NCI-H226 (cell line): Measurements from ENCODE around the gene IL1RAPL1.

Experiments
- DNase-seq: peaks from one replicate; pipeline ENCODE4 v3.0.0-alpha.2; 2015

IL1RAPL1 gene

DNA sequence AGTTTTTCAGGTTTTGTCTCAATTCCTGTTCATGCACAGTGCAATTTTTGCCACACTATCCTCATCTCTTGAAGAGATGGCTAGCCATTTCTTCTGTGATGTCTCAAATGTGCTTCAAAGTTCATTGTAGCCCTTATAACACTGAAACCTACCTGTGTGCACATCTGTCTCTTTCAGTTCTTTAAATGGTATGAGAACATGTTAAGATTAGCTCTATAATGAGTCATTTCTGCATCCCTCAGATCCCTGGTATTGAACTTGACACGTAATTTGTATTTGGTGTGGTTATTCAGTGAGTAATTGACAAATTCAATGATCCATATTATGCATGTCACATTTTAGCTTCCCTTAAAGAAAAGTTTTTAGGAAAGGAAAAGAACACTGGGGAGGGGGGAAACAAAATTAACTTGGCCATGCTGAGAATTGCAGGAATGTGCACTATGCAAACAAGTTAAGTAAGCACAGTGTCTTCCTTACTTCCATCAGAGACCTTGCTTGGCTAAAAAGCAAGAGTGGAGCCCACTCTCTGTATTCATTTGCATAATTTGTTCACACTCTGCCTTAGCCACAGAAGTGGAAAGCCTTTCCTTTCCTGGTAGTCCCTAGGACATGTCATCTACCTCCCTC, 968.3 kb downstream of the IL1RAPL1 start:
- no peak for DNase-seq

DNA sequence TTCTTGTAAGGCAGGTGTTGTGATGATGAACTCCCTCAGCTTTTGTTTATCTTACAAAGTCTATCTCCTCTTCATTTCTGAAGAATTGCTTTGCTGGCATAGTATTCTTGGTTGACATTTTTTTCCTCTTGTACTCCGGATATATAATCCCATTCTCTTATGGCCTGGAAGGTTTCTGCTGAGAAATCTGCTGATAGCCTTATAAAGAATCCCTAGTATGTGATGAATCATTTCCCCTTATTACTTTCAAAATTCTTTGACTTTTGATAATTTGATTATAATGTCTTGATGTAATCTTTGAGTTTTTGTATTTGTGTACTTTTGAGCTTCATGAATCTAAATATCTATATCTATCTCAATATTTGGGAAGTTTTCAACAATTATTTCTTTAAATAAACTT, 972.8 kb downstream of the IL1RAPL1 start:
- DNase-seq: peak; percentile 6

DNA sequence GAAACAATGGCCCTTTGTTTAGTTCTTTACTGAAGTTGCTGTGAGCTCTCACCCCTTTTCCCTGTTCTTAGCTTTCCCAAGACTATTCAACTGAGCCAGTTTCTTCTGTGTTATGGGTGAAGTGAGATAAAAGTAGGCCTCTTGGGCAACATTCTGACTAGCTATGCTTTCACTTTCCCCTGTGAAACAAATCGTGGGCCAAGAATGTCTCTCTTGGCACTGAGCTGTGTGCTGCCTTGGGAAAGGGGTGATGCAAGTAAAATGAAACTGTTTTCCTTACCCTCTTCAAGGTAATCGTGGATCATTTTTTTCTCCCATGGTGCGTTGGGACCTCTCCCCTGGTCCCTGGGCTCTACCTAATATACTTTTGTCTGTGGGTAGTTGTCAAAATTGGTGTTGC, 974.2 kb downstream of the IL1RAPL1 start:
- no peak for DNase-seq

DNA sequence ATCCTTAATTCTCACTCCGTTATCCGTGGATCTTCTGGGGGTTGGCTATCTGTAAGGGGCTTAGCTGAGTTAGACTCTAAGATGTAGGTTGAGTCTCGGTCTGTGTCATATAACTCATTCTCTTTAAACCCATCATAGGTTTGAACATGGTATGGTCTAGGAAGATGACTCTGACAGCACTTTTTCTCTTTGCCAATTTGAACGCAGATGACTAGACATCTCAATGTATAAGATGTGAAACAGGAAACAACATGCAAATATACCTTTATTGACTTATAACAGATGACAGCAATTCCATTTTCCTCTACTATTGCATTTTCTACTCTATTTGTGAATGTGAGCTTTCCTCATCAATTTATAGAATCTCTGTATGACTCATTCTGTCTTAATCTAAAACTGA, 993.3 kb downstream of the IL1RAPL1 start:
- DNase-seq: no peak

DNA sequence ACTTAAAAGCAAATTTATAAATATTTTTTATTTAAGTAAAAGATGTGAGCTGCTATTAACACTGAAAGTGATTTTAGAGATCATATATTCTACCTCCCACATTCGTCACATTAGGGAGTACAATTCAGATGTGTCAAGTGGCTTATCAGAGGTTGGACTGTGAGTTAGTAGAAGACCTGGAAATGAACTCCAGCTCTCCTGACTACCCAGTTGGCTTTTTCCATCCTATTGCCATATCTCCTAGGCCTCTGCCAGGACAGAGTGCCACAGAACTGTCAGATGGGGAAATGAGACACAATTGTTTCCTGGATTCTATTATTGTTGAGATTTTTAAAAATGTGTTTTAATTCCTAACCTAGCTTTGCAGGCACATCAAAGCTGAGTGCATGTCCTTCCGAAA, 994.0 kb downstream of the IL1RAPL1 start:
- DNase-seq: no peak

DNA sequence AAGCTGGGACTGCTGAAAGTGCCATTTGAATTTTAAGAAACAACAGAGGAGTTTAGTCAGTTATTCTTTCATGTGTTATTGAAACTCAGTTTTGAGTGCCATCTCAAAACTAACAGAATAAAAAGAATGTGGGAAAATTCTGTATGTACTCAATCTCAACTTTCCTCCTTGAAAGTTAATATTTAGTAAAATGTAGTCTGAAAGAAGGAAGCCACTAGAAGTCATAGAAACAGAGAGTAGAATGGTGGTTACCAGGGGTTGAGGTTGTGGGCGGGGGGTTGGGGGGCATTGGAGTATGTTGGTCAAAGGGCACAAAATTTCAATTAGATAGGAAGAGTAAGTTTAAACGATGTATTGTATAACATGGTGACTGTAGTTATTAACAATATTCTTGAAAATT, 999.9 kb downstream of the IL1RAPL1 start:
- no peak for DNase-seq

DNA sequence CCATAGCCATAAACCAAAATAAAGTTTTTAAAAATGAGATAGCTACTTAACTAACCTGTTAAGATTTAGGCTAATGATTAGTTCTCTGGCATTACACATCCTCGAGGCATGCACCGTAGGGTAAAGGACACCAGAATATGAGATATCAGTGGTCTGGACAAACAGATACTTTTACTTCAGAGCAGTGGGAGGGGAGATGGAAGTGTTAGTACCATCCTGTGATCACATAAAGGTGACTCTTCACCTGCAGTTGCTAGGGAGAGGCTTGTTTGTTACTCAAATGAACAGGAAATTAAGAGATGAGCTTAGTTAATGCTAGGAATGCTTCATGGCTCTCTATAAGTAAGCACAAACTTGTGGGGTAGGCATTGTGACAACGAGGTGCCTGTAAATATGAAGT, 1003.7 kb downstream of the IL1RAPL1 start:
- DNase-seq: no peak

DNA sequence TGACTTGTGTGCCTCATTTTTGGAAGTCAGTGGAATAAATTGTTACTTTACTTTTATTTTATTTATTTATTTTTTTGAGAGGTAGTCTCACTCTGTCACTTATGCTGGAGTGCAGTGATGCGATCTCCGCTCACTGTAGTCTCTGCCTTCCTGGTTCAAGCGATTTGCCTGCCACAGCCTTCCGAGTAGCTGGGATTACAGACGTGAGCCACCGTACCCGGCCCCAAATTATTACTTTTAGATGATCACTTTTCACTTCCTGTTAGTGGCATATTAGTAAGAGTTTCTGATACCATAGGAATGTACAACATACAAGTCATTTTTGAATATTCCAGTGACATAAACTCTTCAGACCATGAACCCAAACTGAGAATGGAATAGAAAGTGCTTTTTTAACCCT, 1017.1 kb downstream of the IL1RAPL1 start:
- no peak for DNase-seq

DNA sequence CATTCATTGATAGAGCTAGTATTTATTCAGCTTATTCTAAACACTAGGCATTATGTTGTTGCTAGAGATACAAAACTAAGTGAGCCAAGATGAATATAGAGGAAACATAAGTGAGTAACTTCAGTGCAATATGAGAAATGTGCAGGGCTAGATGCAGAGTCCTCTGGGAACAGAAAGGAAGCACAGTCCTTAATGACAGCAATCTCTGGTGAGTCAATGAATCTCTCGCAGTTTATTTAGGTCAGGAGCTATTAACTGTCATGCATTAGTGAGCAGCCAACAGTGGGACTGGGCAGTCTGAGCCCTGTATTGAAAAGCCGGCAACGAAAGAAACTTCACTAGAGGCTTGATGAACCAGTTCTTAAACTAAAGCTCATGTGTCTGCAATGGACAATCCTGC, 1030.0 kb downstream of the IL1RAPL1 start:
- no peak for DNase-seq

DNA sequence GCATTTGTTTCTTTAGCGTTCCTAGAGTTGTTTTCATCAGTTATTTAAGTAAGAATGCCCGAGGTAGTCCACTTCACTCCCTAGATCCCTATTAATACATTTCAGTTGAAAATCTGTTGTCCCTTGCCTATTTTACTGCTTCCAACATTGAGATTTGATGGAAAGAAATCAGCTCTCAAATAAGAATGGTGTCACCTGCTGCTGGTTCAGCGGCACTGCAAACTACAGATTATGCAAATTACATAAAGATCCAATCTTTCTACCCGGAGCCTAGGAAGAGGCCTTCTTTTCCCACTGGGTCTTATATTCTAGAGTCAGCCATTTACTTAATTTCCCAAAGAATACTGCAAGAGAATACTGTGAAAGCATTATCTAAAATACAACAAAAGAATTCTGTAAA, 1030.5 kb downstream of the IL1RAPL1 start:
- no peak for DNase-seq

DNA sequence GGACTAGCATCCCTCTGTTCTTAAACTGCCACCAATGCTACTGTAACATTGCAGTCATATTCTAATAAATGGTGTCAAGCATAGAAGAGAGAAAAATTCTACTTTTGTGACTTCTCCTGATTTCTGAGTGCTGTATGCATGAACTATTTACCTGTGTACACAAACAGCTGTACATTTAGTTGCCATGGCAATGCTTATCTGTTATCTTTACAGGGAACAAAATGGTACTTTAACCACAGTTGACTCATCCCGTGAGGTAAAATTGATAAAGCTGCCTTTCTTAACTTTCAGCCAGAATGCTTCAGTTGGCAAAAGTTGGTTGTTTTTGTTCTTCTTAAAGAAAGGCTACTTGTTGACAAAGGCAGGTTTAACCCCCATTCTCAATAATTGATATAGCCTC, 1040.6 kb downstream of the IL1RAPL1 start:
- peak; percentile 49 for DNase-seq

DNA sequence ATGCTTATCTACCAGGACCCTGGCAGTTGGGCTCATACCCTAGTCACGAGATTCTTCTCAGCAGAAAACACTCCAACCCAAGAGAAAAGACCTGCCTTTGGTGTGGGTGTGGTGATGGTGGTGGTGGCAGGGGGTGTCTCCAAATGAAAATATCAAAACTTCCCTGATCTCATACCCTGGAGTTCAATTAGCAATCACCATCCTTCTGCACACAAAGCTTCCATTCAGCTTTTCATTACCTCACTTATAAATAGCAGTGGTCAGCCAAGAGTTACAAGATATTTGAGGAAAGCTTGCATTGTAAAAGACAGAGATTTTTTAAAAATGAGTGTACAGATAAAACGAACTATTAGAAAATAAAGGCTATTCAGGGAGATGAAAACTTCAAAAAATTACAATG, 1047.3 kb downstream of the IL1RAPL1 start:
- no peak for DNase-seq

DNA sequence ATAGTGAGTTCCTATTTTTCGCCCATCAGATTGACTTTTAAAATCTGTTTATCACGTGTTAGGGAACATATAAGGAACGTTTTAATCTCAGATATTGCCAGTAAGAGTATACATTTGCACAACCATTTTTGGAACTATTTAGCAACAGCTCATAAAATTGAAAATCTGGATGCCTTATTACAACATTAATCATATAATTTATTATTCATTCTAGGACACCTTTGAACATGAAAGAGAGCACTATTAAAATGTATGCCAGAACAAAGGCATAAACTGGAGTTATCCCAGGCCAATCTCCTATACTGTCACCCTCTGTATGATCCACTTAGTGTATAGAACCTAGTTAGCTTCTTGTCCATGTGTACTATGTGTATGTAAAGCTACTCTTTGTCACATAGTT, 1049.1 kb downstream of the IL1RAPL1 start:
- DNase-seq: no peak

DNA sequence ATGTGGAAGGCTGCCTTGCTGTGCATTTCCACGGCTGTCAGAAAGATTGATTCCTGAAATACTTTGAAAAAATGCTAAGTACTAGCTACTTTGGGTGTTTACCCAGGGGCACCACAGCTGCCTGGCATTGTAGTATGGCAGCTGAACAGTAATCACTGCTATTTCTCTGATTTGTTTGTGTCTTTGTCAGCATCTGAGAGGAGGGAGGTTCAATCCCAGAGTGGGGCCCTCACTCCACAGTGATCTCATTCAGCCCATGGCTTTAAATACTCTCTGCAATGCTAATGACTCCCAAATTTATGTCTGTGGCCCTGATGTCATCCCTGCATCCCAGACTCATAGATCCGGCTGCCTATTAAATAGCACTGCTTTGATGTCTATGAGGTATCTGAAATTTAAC, 1052.9 kb downstream of the IL1RAPL1 start:
- no peak for DNase-seq

DNA sequence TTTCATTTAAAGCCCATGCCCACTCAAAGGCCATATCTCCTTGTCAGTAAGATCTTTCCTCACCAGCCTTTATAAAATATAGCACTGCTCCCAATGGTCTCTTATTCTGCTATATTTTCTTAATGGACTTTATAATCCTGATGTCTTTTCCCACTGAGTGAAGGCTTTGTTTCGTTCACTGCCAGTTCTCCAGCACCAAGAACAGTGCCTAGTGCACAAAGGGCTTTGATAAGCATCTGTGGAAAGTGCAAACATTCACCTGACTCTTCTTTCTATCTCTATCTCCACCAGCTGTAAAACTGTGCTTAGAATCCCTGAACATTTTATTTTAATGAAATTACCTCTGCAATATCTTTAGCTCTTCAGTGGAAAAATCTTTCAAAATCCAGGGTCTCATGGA, 1054.2 kb downstream of the IL1RAPL1 start:
- DNase-seq: no peak

DNA sequence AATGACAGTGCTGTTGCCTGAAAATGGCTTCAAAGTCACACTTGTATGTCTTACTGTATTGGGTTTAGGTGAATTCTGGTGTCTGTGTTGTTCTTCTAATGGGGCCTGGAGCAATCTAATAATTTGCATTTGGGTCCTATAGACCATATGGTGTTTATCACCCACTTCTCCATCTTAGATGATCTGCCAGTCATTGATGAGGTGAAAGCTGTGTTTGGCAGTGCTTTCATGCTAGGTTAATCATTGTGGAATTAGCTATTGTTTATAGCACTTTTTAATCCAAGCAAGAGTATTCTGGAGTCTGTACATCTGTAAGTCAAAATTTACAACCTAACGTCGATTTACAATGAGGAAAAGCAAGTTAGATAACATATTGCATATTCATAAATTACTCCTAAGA, 1055.9 kb downstream of the IL1RAPL1 start:
- no peak for DNase-seq

DNA sequence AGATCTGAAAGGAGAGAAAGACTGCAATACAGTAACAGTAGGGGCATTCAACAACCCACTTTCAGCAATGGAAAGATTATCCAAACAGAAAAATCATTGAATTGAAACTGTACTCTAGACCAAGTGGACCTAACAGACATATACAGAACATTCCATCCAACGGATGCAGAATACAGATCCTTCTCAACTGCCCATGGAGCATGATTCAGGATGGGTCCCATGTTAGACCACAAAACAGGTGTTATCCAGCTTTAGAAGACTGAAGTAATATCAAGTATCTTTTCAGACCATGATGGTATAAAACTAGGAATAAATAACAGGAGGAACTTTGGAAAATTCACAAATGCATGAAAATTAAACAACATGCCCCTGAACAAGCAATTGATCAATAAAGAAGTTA, 1060.9 kb downstream of the IL1RAPL1 start:
- no peak for DNase-seq

DNA sequence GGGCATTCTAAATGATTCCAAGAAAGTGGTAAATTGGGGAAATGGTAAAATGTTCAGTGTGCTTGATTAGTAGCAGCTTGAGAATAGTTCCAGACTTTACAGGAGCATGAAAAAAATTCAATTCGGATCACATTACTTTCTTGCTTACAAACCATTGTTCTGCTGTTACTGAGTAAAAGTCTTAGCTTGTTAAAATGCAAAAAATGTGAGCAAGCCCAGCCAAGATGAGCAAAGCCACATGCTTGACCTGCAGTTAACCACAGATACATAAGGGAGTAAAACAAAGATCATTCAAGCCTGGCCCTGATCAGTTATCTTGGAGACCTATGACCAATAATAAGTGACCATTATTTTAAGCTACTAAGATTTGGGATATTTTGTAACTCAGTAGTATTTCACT, 1065.2 kb downstream of the IL1RAPL1 start:
- DNase-seq: peak; percentile 36

DNA sequence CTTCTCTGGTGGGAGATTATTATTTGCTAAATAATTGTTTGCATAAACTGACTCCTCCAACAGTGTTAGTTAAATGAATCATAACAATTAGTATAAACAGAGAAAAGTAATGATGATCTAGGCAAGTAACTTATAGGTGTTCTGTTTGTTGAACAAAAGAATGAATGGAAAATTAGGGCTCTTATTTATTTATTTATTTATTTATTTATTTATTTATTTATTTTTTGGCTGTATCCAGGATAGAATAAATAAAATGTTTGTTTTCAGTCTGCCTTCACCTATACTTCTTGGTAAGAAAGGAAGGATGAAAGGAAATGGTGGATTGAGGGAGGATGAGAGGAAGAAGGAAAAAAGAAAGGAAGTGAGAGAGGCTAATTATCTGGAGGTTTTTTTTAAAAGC, 1066.5 kb downstream of the IL1RAPL1 start:
- DNase-seq: no peak

DNA sequence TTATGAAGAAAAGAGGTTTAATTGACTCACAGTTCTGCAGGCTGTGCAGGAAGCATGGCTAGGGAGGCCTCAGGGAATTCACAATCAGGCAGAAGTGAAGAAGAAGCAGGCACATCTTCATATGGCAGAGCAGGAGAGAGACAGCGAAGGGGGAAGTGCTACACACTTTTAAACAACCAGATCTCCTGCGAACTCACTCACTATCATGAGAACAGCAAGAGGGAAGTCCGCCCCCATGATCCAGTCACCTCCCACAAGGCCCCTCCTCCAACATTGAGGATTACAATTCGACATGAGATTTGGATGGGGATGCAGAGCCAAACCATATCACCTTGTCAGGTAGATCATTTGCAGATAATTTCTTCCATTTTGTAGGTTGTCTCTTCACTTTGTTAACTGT, 1072.7 kb downstream of the IL1RAPL1 start:
- no peak for DNase-seq

DNA sequence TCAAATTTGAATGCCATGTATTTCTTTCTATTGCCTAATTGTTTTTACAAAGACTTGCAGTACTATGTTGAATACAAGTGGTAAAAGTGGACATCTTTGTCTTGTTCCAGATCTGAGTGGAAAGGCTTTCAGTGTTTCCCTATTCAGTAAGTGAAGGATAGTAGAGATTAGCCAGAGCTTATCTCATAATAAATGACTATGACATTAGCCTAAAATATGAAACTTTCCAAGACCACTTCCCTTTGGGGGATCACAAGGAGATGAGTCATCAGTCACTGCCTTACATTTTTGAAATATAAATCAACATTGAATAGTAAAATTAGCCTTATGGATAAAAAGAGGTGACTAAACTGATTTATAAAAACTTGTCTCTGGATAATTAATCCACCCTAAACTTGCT, 1074.0 kb downstream of the IL1RAPL1 start:
- peak; percentile 54 for DNase-seq

DNA sequence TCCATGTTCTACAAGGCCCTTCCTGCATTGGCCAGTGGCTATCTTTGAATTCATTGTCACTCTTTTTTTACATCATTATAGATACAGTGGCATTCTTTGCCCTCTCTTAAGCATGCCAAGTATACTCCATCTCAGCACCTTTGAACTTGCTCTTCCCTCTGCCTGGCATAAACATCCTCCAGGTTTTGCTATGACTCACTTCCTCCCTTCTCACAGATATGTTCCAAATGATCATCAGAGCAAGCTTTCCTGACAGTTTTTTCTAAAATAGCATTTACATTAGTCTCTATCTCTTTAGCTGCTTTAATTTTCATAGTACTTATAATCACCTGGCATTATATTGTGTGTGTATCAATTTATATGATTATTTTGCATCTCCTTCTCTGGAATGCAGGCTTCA, 1074.9 kb downstream of the IL1RAPL1 start:
- DNase-seq: peak; percentile 83

DNA sequence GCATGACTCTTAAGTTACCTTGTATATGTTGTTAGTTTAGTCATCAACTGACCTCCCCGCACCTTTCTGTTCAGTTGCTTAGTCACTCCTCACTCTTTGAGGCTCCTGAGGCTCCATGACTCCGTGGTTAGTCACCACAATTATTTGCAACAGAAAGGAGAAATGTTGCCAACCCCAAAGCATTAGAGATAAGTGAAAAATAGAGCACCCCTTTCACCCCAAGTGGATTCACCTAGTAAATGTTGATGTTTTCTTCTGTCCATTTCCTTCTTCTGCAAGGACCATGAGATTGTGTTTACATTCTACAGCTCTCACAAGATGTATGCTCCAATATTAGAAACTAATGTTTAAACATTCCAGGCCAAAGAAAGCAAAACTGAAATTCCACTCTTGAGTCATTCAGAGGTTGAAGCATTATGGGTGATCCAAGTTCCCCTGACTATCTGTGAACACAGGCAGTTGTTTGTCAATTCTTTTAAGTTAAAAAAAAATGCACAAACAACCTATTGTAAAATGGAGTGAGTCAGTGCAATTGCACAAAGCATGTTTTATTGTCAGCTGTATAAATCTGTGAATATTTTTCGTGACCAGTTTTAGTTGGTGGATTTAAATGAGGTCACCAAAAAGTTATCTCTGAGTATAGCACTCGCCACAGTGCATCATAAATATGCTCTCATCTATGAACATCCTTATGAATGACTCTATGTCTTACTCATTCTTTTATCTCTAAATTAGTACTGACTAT, 1075.7 kb downstream of the IL1RAPL1 start:
- DNase-seq: peak; percentile 89

DNA sequence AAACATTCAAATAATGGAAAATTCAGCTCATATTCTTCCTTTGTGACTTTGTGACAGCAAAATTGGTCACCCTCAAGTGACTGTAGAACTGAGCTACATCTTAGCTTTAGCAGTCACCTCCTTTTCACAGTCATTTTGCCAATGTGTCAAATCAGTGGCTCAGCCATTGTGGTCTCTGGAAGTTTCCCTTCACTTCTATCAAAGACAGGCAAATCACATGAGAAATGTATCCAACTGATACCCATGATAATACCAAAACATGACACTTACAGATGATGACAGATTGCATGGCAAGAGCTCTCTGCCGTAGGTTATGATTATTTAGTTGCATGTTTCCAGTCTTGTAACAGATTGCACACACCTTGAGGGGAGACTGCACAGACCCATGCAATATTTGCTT, 1078.3 kb downstream of the IL1RAPL1 start:
- DNase-seq: no peak

DNA sequence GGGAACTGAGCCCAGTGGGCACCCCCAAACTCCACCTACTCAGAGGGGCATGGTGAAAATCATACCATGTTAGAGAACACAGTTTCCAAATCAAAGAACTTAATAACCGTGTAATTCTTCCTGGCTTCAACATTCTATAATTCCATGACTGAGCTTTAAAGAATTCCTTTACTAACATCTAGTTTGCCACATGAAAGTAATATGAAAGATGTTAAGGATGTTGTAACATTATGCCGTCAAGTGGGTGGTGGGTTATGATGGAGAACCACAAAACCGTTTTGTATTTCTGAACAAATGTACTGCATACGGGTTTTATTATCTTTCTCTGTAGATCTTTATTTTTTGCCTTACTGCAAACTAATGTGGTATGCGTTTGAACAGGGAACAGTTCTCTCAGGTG, 1079.1 kb downstream of the IL1RAPL1 start:
- no peak for DNase-seq
